Left ventricle myocardium inferior (tissue), 1 donor: ENCODE measurements around the gene LRRC59. TPM values are rescaled to one million over a fixed set of nuclear protein-coding genes. Genes with fewer than 3 reads are reported as not detected.

Source experiments
- DNase-seq: peaks from one replicate; pipeline ENCODE4 v3.0.0-alpha.2; 2020
- H3K27ac ChIP-seq: fragments of 200-600 bp; replicated peaks from 2 replicates; pipeline ENCODE4 v1.8.0; 2021
- H3K27me3 ChIP-seq: fragments of 200-600 bp; 2 replicates; pipeline ENCODE4 v1.8.0; 2021; ENCODE audit warnings: low read depth
- H3K36me3 ChIP-seq: fragments of 200-600 bp; 2 replicates; pipeline ENCODE4 v1.8.0; 2021
- H3K4me1 ChIP-seq: fragments of 200-600 bp; 2 replicates; pipeline ENCODE4 v1.8.0; 2021
- H3K4me3 ChIP-seq: fragments of 200-600 bp; 2 replicates; pipeline ENCODE4 v1.8.0; 2021; ENCODE audit warnings: mild to moderate bottlenecking, moderate library complexity
- H3K9me3 ChIP-seq: fragments of 200-600 bp; replicated peaks from 2 replicates; pipeline ENCODE4 v1.8.0; 2021
- intact Hi-C: fragments of 100-400 bp; cut with micrococcal nuclease; formaldehyde crosslinking; loops from one replicate; pipeline ENCODE4 v1.11.0; 2022
- total RNA-seq: library from RNA; stranded (reverse); fragmentation: NEBNext Ultra II Directional; extraction: Animal tissue kit (Norgen Biotek cat#: 25700); gene quantifications from one replicate; pipeline ENCODE4 v1.2.1, GENCODE V29; 2021
- TF ChIP-seq, protein P1 (sequence below): fragments of 200-600 bp; IDR thresholded peaks from 2 replicates; pipeline ENCODE4 v1.8.0; 2021; ENCODE audit warnings: antibody characterized with exemption, mild to moderate bottlenecking, borderline replicate concordance
- donor health status: DM: no; HTN: yes; CAD: no; lungs with severe emphysema.

Gene LRRC59
- total RNA-seq, 1 donor from 2014 or later, result 23.7 TPM

DNA sequence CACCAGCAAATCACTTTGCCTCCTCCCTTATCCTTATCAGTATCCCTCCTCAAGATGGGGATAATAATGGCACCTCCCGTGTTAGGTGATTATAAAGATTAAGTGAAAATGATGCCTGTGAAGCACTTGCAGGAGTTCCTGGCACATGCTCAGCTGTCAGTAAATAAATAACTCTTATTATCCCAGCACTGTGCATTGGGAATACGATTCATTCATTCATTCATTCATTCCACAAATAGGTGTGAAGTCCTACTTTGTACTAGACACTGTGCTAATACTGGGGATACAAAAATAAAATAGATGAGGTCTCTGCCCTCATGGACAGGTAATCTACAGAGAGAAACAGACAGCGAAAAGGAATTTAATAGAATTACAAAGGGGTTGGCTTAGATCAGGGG, 49.4 kb downstream of the LRRC59 start:
- DNase-seq, result no peak
- TF ChIP-seq, protein P1, sequence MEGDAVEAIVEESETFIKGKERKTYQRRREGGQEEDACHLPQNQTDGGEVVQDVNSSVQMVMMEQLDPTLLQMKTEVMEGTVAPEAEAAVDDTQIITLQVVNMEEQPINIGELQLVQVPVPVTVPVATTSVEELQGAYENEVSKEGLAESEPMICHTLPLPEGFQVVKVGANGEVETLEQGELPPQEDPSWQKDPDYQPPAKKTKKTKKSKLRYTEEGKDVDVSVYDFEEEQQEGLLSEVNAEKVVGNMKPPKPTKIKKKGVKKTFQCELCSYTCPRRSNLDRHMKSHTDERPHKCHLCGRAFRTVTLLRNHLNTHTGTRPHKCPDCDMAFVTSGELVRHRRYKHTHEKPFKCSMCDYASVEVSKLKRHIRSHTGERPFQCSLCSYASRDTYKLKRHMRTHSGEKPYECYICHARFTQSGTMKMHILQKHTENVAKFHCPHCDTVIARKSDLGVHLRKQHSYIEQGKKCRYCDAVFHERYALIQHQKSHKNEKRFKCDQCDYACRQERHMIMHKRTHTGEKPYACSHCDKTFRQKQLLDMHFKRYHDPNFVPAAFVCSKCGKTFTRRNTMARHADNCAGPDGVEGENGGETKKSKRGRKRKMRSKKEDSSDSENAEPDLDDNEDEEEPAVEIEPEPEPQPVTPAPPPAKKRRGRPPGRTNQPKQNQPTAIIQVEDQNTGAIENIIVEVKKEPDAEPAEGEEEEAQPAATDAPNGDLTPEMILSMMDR, result no peak
- Histone ChIP-seq H3K4me3 (no peak overlapping the region), H3K27ac (no peak overlapping the region), H3K27me3 (no peaks in the 10 kb centered on the region), H3K9me3 (no peaks in the 10 kb centered on the region), H3K36me3 (no peaks in the 10 kb centered on the region), H3K4me1 (peaks cover 52% of the 10 kb centered on the region)
- intact Hi-C loops, result no loop called here

- H3K27me3 ChIP-seq, result no peaks in the 10 kb centered on the region
- H3K9me3 ChIP-seq, result no peaks in the 10 kb centered on the region
- intact Hi-C loops, result no loop called here
- TF ChIP-seq, protein P1, result no peak
- peak overlapping the region; percentile 73 for H3K27ac ChIP-seq
- H3K4me3 ChIP-seq, result peak overlapping the region; percentile 96
- no peaks in the 10 kb centered on the region for H3K36me3 ChIP-seq
- peaks cover 48% of the 10 kb centered on the region for H3K4me1 ChIP-seq
- DNase-seq, result no peak
Observed at GRCh38 chr17:50347117-50347893, 50.0 kb downstream of the LRRC59 start.

GRCh38 chr17:50346313-50347116, 50.8 kb downstream of the LRRC59 start:
- Histone ChIP-seq H3K27me3 (no peaks in the 10 kb centered on the region), H3K9me3 (no peaks in the 10 kb centered on the region), H3K4me1 (peaks cover 40% of the 10 kb centered on the region), H3K4me3 (peak overlapping the region; percentile 96), H3K36me3 (no peaks in the 10 kb centered on the region), H3K27ac (peak overlapping the region; percentile 73)
- peak; percentile 47 for DNase-seq
- TF ChIP-seq, protein P1, result no peak
- intact Hi-C loops, result no loop called here

DNA sequence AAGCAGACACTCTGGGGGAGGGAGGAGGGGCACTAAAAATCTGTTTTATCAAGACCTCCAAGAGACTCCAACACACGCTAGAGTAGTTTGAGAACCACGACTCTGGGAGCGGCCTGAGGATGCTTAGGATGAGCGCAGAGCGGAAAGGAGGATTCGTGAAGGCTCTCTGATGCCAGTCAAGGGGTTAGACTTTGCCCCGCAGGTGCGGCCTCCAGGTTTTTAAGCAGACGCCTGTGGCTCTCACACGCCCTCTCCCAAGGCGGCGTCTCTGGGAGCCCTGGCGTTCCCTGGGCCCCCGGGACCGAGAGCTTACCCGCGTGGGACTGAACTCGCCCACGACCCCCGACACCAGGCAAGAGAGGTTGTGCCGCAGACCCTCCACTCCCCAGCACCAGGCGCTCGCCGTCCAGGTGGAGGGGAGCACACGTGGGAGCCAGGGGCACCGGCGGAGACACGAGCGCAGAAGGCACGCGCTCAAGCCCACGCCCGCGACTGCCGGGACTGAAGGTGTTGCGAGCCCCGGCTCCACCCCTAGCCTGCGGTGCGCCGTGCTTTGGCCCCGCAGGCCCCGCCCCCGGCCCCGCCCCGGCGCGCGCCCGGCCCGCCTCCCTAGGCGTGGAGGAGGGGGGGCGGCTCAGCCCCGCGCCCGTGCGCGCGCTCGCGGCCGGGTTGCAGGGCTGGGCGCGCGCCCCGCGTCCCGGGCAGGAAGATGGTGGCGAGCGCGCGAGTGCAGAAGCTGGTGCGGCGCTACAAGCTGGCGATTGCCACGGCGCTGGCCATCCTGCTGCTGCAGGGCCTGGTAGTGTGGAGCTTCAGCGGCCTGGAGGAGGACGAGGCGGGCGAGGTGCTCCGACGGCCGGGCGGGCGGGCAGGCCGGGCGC, 51.7 kb downstream of the LRRC59 start, which contains the start of gene XYLT2:
Gene XYLT2 (plus strand): TSS at position 695 of the 881 bp plus-strand sequence. CDS start 15 bp downstream, at position 710.
- H3K36me3 ChIP-seq, result no peaks in the 10 kb centered on the region
- H3K9me3 ChIP-seq, result no peaks in the 10 kb centered on the region
- peak within 1 kb of the TSS; percentile 96 for H3K4me3 ChIP-seq
- DNase-seq, result peak; percentile 90
- peaks cover 37% of the 10 kb centered on the region for H3K4me1 ChIP-seq
- TF ChIP-seq, protein P1, result no peak
- intact Hi-C loops, result no loop called here
- peak within 1 kb of the TSS; percentile 73 for H3K27ac ChIP-seq
- no peaks in the 10 kb centered on the region for H3K27me3 ChIP-seq
